Measurements from ENCODE around the gene GOLPH3.
A peak's percentile ranks its signal among the peaks of the same experiment; 100 is the strongest.

GOLPH3 gene

GRCh38 chr5:32147236-32147635 lies 26.9 kb downstream of the GOLPH3 start:
- ChIA-PET POLR2A (no interaction called here), CTCF (no interaction called here)
- TF ChIP-seq PRDM6 (tag by site-specific recombination; IDR thresholded peaks at IDR 0.05) (no peak), ZBTB17 (tag by site-specific recombination; IDR thresholded peaks at IDR 0.05) (0 out of 2 replicates have a peak, but pooled peaks have one; percentile 20), ZNF311 (tag by site-specific recombination; IDR thresholded peaks at IDR 0.05; ENCODE audit: borderline replicate concordance) (no peak), ZBTB26 (tag by site-specific recombination; optimal IDR thresholded peaks at IDR 0.05) (no peak), ZNF18 (tag by site-specific recombination; IDR thresholded peaks at IDR 0.05) (no peak)
- Histone ChIP-seq H3K36me3 (ENCODE audit: control insufficient read depth in 2 of 2, insufficient read depth in 1 of 2, low read length in 2 of 2) (peaks cover 2 to 6% of the 10 kb centered on the region in 2 experiments; a peak in 2 of 3 replicates), H3K4me1 (ENCODE audit: control insufficient read depth, insufficient read depth, low read length) (peaks cover 51% of the 10 kb centered on the region), H3K4me3 (ENCODE audit: low read depth, low read length) (no peak overlapping the region), H3K27ac (ENCODE audit: extremely low read depth, low read depth, low read length) (no peak overlapping the region), H3K9me3 (ENCODE audit: control insufficient read depth, insufficient read depth, low read depth, low read length) (no peaks in the 10 kb centered on the region)

GRCh38 chr5:32145378-32145777 lies 28.7 kb downstream of the GOLPH3 start:
- POLR2A ChIA-PET, result interaction anchor here (1.0 kb wide), 1 partner anchor 29 kb away, joined by 4 read pairs; the partner anchor contains the start of gene GOLPH3
- Histone ChIP-seq H3K36me3 (ENCODE audit: control insufficient read depth in 2 of 2, insufficient read depth in 1 of 2, low read length in 2 of 2) (peaks cover 2 to 6% of the 10 kb centered on the region in 2 experiments; a peak in 2 of 3 replicates), H3K27ac (ENCODE audit: extremely low read depth, low read depth, low read length) (no peak overlapping the region; the same call in 1 of the 2 replicates), H3K4me1 (ENCODE audit: control insufficient read depth, insufficient read depth, low read length) (peaks cover 51% of the 10 kb centered on the region), H3K4me3 (ENCODE audit: low read depth, low read length) (no peak overlapping the region), H3K9me3 (ENCODE audit: control insufficient read depth, insufficient read depth, low read depth, low read length) (no peaks in the 10 kb centered on the region)
- CTCF ChIA-PET, result no interaction called here
- TF ChIP-seq ZNF560 (tag by site-specific recombination; IDR thresholded peaks at IDR 0.05; ENCODE audit: borderline replicate concordance) (no peak), SCRT1 (tag by site-specific recombination; IDR thresholded peaks at IDR 0.05; ENCODE audit: borderline replicate concordance) (no peak), ZNF664 (tag by site-specific recombination; IDR thresholded peaks at IDR 0.05) (peak; percentile 33; the same call in 1 of the 2 replicates)

DNA sequence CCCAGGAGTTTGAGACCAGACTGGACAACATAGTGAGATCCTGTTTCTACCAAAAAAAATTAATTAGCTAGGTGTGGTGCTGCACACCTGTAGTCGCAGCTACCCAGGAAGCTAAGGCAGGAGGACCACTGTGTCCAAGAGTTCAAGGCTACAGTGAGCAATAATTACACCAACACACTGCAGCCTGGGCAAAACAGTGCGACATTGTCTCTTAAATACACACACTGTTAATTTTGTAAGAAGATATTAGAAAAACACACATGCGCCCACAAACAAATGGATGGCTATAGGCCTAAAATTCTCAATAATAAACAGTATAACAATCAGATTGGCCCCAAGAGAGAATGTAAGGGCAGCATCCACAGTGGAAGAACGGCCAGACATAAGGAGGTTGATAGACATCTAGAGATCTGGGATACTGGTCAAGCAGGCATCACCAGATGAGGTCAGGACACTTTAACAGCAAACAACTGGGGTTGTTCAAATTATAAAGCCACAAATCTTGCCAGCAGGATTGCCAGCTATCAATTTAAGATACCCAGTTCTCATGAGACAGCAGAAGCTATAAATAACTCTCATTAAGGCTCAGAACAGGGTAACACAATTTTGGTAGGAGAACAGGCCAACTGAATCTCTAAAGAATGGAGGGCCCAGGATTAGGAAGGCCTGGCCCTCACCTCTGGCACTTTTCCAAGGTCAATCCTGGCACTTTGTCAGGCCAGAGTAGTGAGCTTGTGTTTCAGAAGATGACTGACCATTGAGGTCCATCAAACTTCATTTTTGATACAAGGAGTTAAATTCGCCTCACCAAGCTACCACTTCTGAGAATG lies 29.5 kb downstream of the GOLPH3 start:
- TF ChIP-seq ZNF140 (tag by site-specific recombination; IDR thresholded peaks at IDR 0.05), result no peak
- no peak for TF ChIP-seq ZNF157 (tag by site-specific recombination; IDR thresholded peaks at IDR 0.05)
- TF ChIP-seq ZNF121 (tag by site-specific recombination; IDR thresholded peaks at IDR 0.05), result peak; percentile 97
- no peak for TF ChIP-seq ZNF785 (tag by site-specific recombination; IDR thresholded peaks at IDR 0.05)
- TF ChIP-seq ZNF521 (tag by site-specific recombination; IDR thresholded peaks at IDR 0.05), result no peak
- ChIA-PET POLR2A (interaction anchor here (1.0 kb wide), 1 partner anchor 30 kb away, joined by 4 read pairs; the partner anchor contains the start of gene GOLPH3), CTCF (interaction anchor here (0.6 kb wide), 1 partner anchor 616 kb away, joined by 4 read pairs; no protein-coding TSS in a partner anchor)
- Histone ChIP-seq H3K36me3 (ENCODE audit: control insufficient read depth in 2 of 2, insufficient read depth in 1 of 2, low read length in 2 of 2) (peaks cover 2 to 6% of the 10 kb centered on the region in 2 experiments; a peak in 2 of 3 replicates), H3K9me3 (ENCODE audit: control insufficient read depth, insufficient read depth, low read depth, low read length) (no peaks in the 10 kb centered on the region), H3K4me3 (ENCODE audit: low read depth, low read length) (no peak overlapping the region), H3K4me1 (ENCODE audit: control insufficient read depth, insufficient read depth, low read length) (peaks cover 53% of the 10 kb centered on the region), H3K27ac (ENCODE audit: extremely low read depth, low read depth, low read length) (no peak overlapping the region; the same call in 1 of the 2 replicates)
